Measurements from ENCODE around the gene PIK3R1.

PIK3R1 gene

DNA sequence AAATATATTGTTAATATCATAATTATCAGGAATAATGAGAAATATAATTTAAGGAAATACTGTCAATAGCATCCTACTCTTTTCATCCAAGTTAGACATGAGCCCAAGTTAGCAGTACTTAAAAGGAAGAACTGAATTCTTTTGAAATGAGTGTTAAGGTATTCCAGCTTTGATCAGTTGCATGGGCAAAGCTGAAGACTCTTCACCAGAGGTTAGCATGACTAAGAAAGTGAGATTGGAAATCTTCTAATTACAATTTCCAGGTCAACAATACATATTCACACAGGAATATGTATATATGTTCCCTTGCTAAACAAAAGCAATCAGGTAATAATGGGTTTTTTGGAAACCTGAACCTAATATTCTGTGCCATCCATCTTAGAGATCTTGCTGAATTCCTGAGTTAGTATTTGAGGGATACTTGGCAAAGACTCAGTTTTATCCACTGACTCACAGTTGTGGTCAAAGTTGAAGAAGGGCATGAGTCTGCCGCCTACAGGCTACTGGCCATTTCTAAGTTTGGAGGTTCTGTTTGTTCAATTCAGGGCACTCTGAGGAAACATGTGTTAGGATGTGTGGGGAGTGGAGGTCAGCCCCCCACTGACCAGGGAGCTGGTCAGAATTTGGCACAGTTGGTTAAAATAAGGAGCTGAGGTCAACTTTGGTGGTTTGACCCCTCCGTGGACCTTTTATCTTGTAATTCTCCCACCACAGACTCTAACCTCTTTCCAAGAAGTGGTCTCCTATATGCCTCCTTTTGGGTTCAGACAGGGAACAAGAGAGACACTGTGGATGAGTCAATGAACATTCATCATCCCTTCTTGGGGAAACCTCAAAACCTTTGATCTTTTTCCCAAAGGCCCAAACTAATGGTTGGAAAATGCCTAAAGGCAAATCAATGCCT lies 118.3 kb downstream of the PIK3R1 start:
- H3K4me3 ChIP-seq (ENCODE audit: low read length): no peak overlapping the region
- DNase-seq (ENCODE audit: low read depth, low spot score): no peak

DNA sequence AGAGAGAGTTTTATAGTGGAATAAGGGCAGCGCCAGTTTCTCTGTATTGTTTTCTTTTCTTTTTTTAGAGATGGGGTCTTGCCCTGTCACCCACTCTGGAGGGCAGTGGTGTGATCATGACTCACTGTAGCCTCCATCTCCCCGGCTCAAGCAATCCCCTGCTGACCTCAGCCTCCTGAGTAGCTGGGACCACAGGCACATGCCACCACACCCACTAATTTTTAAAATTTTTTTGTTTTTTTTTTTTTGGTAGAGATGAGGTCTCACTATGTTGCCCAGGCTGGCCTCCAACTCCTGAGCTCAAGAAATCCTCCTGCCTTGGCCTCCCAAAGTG lies 119.0 kb downstream of the PIK3R1 start:
- no peak for DNase-seq (ENCODE audit: low read depth, low spot score)

DNA sequence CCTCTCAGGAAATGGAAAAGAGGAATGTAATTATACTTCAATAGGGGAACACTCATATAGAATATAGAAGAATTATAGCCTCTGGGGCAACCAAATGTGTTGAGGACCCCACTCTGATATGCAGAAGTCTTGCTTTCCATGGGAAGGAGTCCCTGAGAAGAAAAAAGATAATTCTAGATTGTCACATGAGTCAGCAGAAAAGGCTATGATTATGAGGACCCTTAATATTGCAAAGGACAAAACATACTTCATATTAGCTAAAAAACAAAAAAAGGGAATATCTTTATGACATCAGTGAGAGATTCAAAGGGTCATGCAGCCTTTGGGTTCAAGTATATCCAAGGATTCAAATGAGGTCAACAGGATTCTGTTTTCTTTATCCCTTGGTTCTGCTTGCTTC lies 119.5 kb downstream of the PIK3R1 start:
- H3K4me3 ChIP-seq (ENCODE audit: low read length): no peak overlapping the region
- no peak for DNase-seq (ENCODE audit: low read depth, low spot score)

More for the DNA sequence above, 119.0 kb downstream of the PIK3R1 start:
- no peak overlapping the region for H3K4me3 ChIP-seq (ENCODE audit: low read length)

DNA sequence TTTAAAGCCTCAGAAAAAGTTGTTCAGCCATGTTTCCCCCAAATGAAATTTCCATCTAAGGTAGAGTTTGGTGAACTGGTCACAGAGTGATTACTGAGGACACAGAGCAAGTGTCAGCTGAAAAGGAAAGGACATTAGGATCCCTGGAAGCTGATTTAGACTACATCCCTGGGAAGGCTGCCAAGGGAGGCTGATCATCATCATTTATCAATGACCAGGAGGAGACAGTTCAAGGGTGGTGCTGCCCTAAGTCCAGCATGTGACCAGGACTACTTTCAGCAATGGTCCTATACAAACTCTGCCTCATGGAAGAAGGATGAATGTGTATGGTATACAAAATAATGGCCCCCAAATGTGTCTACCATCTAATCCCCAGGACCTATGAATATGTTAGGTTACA lies 120.6 kb downstream of the PIK3R1 start:
- DNase-seq (ENCODE audit: low read depth, low spot score): no peak

DNA sequence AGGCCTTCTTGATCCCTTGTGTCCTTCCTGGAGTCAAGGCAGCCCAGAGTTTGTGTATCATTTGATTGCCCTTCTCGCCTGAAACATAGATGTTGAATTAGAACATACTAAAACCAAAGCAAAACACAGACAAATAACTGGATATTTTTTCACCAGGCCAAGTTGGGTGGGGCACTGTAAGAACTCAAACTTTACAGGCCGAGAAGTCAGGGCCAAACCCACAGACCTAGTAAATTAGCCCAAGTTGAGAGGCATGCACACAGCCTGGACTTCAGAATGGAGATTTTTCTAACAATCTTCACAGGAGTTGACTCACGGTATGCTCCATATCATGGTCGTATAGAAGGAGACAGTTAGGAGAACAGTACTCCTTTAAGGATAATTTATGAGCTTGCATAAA lies 121.7 kb downstream of the PIK3R1 start:
- no peak for DNase-seq (ENCODE audit: low read depth, low spot score)
- H3K4me3 ChIP-seq (ENCODE audit: low read length): no peak overlapping the region

More for the DNA sequence above, 120.6 kb downstream of the PIK3R1 start:
- H3K4me3 ChIP-seq (ENCODE audit: low read length): no peak overlapping the region

DNA sequence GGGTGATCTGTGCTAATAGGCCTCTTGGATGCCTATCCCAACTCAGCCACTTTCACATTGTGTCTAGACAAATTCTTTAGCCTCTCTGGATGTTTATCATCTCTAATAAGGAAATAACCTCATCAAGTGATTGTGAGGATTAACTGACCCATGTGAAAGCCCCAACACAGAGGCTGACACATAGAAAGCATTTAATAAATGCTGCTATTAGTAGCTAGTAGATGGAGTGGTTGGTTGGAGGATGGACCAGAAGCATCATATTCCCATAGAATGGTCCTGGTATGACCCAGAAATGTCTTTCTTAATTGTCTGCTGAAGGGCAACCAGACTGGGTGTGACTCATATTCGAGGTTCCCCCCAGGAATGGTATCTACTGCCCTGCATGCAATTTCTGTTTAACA lies 124.4 kb downstream of the PIK3R1 start:
- no peak for DNase-seq (ENCODE audit: low read depth, low spot score)
- H3K4me3 ChIP-seq (ENCODE audit: low read length): no peak overlapping the region

DNA sequence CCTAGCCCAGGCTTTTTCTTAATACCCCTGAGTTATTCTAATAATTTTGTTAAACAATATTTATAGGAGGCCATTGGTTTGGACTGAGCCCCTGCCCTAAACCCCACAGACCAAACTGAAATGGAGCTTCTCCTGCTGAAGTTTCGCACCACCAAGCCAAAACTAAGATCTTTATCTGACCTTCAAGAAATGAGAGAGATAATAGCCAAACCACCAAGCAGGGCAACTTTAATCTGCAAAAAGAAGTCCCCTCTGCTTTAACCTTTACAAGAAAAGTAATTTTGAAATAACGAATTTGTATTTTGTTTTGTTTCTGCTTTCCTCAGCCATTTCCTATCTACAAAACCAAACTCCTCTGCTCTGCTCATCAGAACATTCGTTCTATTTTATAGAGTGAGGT lies 125.5 kb downstream of the PIK3R1 start:
- no peak for DNase-seq (ENCODE audit: low read depth, low spot score)
- no peak overlapping the region for H3K4me3 ChIP-seq (ENCODE audit: low read length)

DNA sequence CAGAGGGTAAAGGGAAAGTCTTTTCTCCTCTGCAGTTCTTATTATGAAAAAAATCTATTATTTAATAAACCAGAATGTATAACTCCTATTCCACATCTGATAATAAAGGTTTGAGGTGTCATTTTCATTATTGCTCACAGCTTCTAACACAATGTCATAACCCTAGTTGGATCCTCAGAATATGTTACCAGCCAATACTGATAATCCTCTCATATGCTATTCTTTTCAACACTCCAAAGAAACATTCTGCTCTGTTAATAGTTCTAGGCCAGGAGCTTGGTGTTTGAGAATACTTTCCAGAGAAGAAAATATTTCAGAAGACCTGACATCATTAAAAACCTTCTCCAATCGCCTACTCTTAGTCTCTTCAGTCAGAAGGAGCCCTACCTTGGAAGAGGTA lies 127.1 kb downstream of the PIK3R1 start:
- H3K4me3 ChIP-seq (ENCODE audit: low read length): no peak overlapping the region
- no peak for DNase-seq (ENCODE audit: low read depth, low spot score)

DNA sequence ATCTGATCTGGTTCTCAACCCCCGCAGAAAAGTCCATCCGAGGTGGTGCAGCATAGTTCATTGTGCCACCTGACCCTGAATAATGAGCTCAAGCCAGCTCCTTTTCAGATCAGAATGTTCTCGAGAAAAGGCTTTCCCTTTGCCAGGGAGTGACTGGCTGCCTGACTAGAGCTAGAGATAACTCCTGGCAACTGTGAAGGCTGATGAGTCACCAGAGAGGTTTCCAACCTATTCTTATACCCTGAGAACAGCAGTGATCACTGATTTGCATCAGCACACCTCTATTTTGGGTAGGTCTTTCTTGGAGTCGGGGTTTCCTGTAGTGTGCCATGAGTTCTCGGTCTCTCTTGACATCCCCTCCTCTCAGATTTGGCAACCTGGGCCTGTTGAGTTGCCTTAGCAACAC lies 127.9 kb downstream of the PIK3R1 start:
- DNase-seq (ENCODE audit: low read depth, low spot score): no peak

DNA sequence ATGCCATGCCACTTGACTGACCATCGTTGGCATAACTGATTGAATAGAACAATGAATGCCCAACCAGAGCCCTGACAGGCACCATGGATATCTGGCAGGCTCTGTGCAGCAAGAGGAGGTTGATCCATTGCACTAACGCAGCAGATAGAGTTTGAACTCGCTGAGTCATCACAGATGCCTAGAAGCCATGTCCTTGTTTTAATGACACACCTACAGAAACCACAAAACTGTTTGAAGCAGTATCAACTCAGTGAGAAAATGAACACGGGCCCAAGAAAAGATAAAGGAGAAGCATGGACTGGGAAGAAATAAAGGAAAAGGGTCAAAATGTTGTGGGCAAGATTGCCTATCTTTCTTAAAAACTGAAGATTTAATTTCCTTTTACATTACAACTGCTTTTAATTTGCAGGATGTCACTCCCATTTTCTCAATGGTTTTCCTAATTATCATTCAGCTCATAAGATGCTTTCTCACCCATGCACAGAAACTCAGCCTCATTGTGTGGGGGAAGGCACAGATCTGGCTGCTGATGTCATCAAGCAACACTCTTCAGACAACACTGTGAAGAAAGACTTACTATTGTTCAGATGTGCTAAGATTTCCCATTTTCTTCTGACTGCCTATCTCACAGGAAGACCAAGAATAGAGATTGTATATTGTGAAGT lies 129.0 kb downstream of the PIK3R1 start:
- H3K4me3 ChIP-seq (ENCODE audit: low read length): no peak overlapping the region
- DNase-seq (ENCODE audit: low read depth, low spot score): peak; percentile 56

More for the DNA sequence above, 127.9 kb downstream of the PIK3R1 start:
- no peak overlapping the region for H3K4me3 ChIP-seq (ENCODE audit: low read length)

DNA sequence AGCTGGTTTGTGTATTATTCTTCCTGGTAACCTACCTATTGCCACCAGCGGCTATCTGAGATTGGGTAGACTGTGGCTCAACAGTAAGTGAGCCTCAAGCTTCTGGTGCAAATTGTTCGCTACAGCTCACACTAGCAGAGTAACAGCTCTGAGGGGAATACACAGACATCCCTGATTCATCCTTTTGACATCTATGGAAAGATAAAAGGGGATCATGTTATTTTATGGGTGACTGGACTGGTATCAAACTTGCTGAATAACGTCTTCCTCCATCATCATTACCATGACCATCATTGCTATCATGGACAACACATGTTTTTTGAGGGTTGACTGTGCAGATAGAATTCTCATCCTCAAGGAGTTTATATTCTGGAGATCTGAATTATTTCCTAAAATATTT lies 129.6 kb downstream of the PIK3R1 start:
- no peak for DNase-seq (ENCODE audit: low read depth, low spot score)
- no peak overlapping the region for H3K4me3 ChIP-seq (ENCODE audit: low read length)

DNA sequence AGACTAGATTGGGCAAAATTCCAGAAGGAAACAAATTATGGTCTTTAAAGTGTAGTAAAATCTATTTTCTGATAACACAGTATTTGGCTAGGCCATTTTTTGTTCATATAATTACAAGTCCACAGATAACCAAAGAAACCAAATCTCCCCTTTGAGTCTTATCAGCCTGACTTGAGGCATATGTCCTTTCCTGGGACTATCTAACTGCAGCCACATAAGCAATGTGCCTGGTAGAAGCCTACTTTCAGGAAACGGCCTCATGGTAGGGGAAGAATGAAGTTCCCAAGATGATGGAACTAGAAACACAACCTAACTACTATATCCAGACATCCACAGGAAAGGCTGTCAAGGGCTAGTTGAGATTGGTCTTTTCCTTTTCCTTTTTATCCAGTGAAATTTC lies 130.0 kb downstream of the PIK3R1 start:
- DNase-seq (ENCODE audit: low read depth, low spot score): no peak
- no peak overlapping the region for H3K4me3 ChIP-seq (ENCODE audit: low read length)

DNA sequence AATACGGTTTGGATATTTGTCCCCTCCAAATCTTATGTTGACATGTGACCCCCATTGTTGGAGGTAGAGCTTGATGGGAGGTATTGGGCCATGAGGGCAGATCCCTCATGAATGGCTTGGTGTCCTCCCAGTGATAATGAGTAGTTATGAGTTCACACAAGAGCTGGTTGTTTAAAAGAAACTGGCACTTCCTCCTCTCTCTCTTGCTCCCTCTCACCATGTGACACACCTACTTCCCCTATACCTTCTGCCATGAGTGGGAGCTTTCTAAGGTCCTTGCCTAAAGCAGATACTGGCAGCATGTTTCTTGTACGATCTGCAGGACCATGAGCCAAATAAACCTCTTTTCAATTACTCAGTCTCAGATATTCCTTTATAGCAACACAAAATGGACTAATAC lies 132.0 kb downstream of the PIK3R1 start:
- DNase-seq (ENCODE audit: low read depth, low spot score): no peak
- H3K4me3 ChIP-seq (ENCODE audit: low read length): no peak overlapping the region

DNA sequence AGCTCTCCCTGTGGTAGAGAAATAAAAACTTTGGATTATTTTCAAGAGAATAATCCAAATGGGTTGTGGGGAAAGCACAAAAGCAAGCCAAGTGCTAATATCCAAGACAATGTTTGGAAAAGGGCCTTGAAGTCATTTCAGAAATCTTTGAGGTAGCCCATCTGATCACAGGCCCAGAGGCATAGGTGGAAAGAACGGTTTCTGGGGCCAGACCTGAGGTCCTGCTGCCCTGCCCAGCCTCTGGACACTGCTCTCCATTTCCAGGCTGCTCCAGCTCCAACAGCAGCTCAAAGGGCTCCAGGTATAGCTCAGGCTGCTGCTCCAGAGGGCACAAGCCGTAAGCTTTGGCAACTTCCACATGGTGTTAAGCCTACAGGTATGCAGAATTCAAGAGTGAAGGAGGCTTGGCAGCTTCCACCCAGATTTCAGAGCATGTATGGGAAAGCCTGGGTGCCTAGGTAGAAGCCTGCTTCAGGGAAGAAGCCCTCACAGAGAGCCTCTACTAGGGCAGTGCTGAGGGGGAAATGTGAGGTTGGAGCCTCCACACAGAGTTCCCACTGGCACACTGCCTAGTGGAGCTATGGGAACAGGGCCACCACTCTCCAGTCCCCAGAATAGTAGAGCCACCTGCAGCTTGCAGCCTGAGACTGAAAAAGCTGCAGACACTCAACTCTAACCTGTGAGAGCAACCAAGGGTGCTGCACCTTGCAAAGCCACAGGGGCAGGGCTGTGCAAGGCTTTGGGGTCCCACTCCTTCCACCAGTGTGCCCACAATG lies 133.1 kb downstream of the PIK3R1 start:
- no peak for DNase-seq (ENCODE audit: low read depth, low spot score)
- no peak overlapping the region for H3K4me3 ChIP-seq (ENCODE audit: low read length)

DNA sequence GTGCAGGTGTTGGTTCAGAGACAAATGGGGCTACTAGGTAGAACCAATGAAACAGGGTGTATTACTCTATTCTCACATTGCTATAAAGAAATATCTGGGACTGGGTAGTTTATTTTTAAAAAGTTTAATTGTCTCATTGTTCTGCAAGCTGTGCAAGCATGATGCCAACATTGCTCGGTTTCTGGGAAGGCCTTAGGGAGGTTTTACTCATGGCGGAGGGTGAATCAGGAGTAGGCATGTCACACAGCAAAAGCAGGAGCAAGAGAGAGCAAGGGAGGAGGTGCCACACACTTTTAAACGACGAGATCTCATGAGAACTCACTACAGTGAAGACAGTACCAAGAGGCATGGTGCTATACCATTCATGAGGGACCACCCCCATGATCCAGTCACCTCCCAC lies 134.6 kb downstream of the PIK3R1 start:
- no peak for DNase-seq (ENCODE audit: low read depth, low spot score)
- no peak overlapping the region for H3K4me3 ChIP-seq (ENCODE audit: low read length)
